GM12873 (cell line): ENCODE results near the gene P4HTM.

Experiments used
- TF ChIP-seq, protein P1 (sequence below): IDR thresholded peaks from 2 replicates; pipeline ENCODE4 v1.5.1; 2012; ENCODE audit warnings: low read depth, mild to moderate bottlenecking, moderate library complexity, low read length, control low read depth; ENCODE audit not compliant: insufficient read depth; ENCODE audit errors: missing control alignments

Gene P4HTM

GRCh38 chr3:49028673-49029562 is 38.9 kb downstream of the P4HTM start, which contains the start of gene IMPDH2:
Gene IMPDH2 (minus strand): TSS chr3:49029398. CDS start chr3:49029350, 48 bp downstream.
- TF ChIP-seq, protein P1, sequence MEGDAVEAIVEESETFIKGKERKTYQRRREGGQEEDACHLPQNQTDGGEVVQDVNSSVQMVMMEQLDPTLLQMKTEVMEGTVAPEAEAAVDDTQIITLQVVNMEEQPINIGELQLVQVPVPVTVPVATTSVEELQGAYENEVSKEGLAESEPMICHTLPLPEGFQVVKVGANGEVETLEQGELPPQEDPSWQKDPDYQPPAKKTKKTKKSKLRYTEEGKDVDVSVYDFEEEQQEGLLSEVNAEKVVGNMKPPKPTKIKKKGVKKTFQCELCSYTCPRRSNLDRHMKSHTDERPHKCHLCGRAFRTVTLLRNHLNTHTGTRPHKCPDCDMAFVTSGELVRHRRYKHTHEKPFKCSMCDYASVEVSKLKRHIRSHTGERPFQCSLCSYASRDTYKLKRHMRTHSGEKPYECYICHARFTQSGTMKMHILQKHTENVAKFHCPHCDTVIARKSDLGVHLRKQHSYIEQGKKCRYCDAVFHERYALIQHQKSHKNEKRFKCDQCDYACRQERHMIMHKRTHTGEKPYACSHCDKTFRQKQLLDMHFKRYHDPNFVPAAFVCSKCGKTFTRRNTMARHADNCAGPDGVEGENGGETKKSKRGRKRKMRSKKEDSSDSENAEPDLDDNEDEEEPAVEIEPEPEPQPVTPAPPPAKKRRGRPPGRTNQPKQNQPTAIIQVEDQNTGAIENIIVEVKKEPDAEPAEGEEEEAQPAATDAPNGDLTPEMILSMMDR, result no peak

- TF ChIP-seq, protein P1, result no peak
These were observed 39.5 kb downstream of the P4HTM start for GRCh38 chr3:49029563-49029884.

- TF ChIP-seq, protein P1, result no peak
These were observed 40.3 kb downstream of the P4HTM start for GRCh38 chr3:49030321-49030720.

DNA sequence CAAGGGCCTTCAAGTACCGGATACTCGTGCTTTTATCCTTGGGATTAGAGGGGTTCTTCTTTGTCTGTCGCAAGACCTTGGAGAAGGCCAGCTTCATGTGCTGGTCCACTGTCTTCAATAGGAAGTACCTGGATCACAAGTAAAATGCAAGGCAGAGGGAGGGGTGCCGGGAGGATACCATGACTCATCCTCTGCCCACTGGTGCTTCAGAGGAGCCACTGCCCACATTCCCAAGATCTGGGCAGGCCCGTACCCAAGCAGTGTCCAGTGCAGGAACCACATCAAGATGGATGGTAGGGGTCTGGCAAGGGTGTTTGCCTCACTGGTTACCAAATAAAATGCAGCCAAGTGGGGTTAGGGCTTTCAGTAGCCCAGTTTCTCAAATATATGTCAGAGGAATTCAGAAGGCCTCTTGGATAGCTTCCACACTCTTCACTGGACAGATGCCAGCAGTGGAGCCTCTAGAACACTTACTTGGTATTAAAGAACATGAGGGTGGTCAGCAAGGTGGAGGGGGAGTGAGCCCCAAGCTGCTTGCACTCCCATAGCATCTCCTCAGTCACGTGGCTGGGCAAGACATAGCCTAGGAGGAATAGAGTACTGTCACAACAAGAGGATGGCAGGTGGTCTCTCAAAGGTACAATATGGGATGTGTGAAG is 42.7 kb downstream of the P4HTM start:
- TF ChIP-seq, protein P1, result no peak

GRCh38 chr3:49034650-49035049 is 44.6 kb downstream of the P4HTM start:
- TF ChIP-seq, protein P1, result no peak

- TF ChIP-seq, protein P1, result no peak
These were observed 45.2 kb downstream of the P4HTM start for GRCh38 chr3:49035281-49035680.

DNA sequence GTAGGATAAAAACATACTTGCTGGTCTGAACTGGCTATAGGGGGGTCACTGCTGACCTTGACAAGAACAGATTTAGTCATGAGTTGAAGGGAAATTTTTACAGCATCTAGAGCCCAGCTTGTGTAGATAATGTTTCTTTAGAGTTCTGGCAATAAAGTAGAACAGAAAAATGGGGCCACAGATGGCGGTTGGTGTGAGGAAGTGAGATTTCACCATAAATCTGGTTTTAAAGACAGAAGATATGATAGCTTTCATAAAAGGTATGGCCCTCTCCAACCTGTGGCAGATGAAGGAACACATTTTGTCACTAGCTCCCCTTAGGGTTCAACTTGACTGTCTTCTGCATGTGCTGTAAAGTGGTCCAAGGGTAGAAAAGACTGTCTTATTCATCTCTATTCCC is 63.5 kb downstream of the P4HTM start:
- TF ChIP-seq, protein P1, result no peak
